ENCODE results near the gene PLPP3.

GRCh38 chr1:56463376-56463775, 116.0 kb downstream of the PLPP3 start:
- TF ChIP-seq POLR2AphosphoS5 (IDR thresholded peaks at IDR 0.05; ENCODE audit: low read depth, low read length) (no peak), POLR2A (IDR thresholded peaks at IDR 0.05; ENCODE audit: low read depth, low read length) (no peak)

Data from GM12892 (cell line).